Muscle of leg (tissue), 11 donors: ENCODE measurements around the gene SORT1. TPM values are rescaled to one million over a fixed set of nuclear protein-coding genes. Genes with fewer than 3 reads are reported as not detected.

ENCODE experiments used
- DNase-seq: peaks from one replicate; pipeline ENCODE4 v3.0.0; 2013
- H3K27ac ChIP-seq: one replicate; pipeline ENCODE4 v1.5.1; 2013; ENCODE audit warnings: mild to moderate bottlenecking, low read length, control low read depth
- H3K27me3 ChIP-seq: one replicate; pipeline ENCODE4 v1.6.1; 2013; ENCODE audit warnings: low read length; ENCODE audit not compliant: control insufficient read depth, insufficient read depth
- H3K36me3 ChIP-seq: one replicate; pipeline ENCODE4 v1.6.1; 2013; ENCODE audit warnings: low read length; ENCODE audit not compliant: control insufficient read depth, insufficient read depth
- H3K4me1 ChIP-seq: one replicate; pipeline ENCODE4 v1.6.1; 2013; ENCODE audit warnings: low read length; ENCODE audit not compliant: control insufficient read depth, insufficient read depth
- H3K4me3 ChIP-seq: one replicate; pipeline ENCODE4 v1.5.1; 2013; ENCODE audit warnings: low read length, control low read depth
- H3K9me3 ChIP-seq: replicated peaks from 2 replicates; pipeline ENCODE4 v1.6.1; 2013; ENCODE audit warnings: low read depth, low read length; ENCODE audit not compliant: control insufficient read depth
- WGBS: methylation state at CpG from one replicate; pipeline ENCODE4 v1.1.5; 2013; ENCODE audit warnings: missing lambda C conversion rate; ENCODE audit not compliant: insufficient coverage; 5-methylcytosine and 5-hydroxymethylcytosine counted together
- polyA plus RNA-seq, 8 donors: library from polyadenylated mRNA; unstranded; fragments of 120-200 nt; gene quantifications; one replicate each; pipeline versions ENCODE4 v1.2.1 to v1.2.3, GENCODE V29; 2013; ENCODE audit warnings: inconsistent platforms in 1 of 8, low replicate concordance in 1 of 8; ENCODE audit not compliant: insufficient read length in 8 of 8, insufficient read depth in 1 of 8
- total RNA-seq: library from RNA; stranded (reverse); fragments of 120-200 nt; gene quantifications from one replicate; pipeline ENCODE4 v1.2.4, GENCODE V29; 2013

The SORT1 gene
- total and polyA plus RNA-seq, 9 donors, result 11.6 to 32.1 (median 24.5) TPM

- H3K27me3 ChIP-seq, result no peaks in the 10 kb centered on the region
- no peak for DNase-seq
- no peak overlapping the region for H3K27ac ChIP-seq
- no CpG with 5 or more reads among the region's 6 CpGs for WGBS
- peaks cover 11% of the 10 kb centered on the region for H3K36me3 ChIP-seq
- no peaks in the 10 kb centered on the region for H3K9me3 ChIP-seq
- peaks cover 11% of the 10 kb centered on the region for H3K4me1 ChIP-seq
- no peak overlapping the region for H3K4me3 ChIP-seq
These were observed 28.5 kb downstream of the SORT1 start for GRCh38 chr1:109369167-109369746.

GRCh38 chr1:109368464-109368863 lies 29.3 kb downstream of the SORT1 start:
- Histone ChIP-seq H3K9me3 (no peaks in the 10 kb centered on the region), H3K36me3 (peaks cover 11% of the 10 kb centered on the region), H3K4me1 (peaks cover 11% of the 10 kb centered on the region), H3K27me3 (no peaks in the 10 kb centered on the region), H3K4me3 (no peak overlapping the region), H3K27ac (no peak overlapping the region)
- no CpG with 5 or more reads among the region's 1 CpG for WGBS
- no peak for DNase-seq

GRCh38 chr1:109367626-109368025 lies 30.1 kb downstream of the SORT1 start:
- no CpG with 5 or more reads among the region's 3 CpGs for WGBS
- no peak overlapping the region for H3K4me3 ChIP-seq
- no peaks in the 10 kb centered on the region for H3K27me3 ChIP-seq
- no peaks in the 10 kb centered on the region for H3K9me3 ChIP-seq
- H3K36me3 ChIP-seq, result peaks cover 11% of the 10 kb centered on the region
- no peak for DNase-seq
- peaks cover 7% of the 10 kb centered on the region for H3K4me1 ChIP-seq
- H3K27ac ChIP-seq, result no peak overlapping the region

- Histone ChIP-seq H3K27me3 (no peaks in the 10 kb centered on the region), H3K9me3 (no peaks in the 10 kb centered on the region), H3K36me3 (peaks cover 11% of the 10 kb centered on the region), H3K4me1 (peaks cover 5% of the 10 kb centered on the region), H3K27ac (no peak overlapping the region), H3K4me3 (no peak overlapping the region)
- no peak for DNase-seq
- no CpG with 5 or more reads among the region's 2 CpGs for WGBS
These were observed 32.0 kb downstream of the SORT1 start for GRCh38 chr1:109365642-109366204.

GRCh38 chr1:109361649-109362048 lies 36.1 kb downstream of the SORT1 start:
- Histone ChIP-seq H3K27me3 (no peaks in the 10 kb centered on the region), H3K9me3 (no peaks in the 10 kb centered on the region), H3K36me3 (peaks cover 6% of the 10 kb centered on the region), H3K4me1 (peaks cover 2% of the 10 kb centered on the region), H3K4me3 (no peak overlapping the region), H3K27ac (no peak overlapping the region)
- DNase-seq, result no peak
- WGBS, result no CpG with 5 or more reads among the region's 1 CpG

- Histone ChIP-seq H3K9me3 (no peaks in the 10 kb centered on the region), H3K27ac (no peak overlapping the region), H3K4me3 (no peak overlapping the region), H3K4me1 (peaks cover 2% of the 10 kb centered on the region), H3K27me3 (no peaks in the 10 kb centered on the region), H3K36me3 (peaks cover 3% of the 10 kb centered on the region)
- DNase-seq, result peak; percentile 37
- 60% methylated on average over 1 of the region's 2 CpGs for WGBS
These were observed 36.6 kb downstream of the SORT1 start for GRCh38 chr1:109361069-109361468.

GRCh38 chr1:109357616-109358015 lies 40.1 kb downstream of the SORT1 start:
- DNase-seq, result peak; percentile 23
- peaks cover 5% of the 10 kb centered on the region for H3K36me3 ChIP-seq
- H3K27ac ChIP-seq, result no peak overlapping the region
- 88% methylated on average over 1 of the region's 1 CpG for WGBS
- no peaks in the 10 kb centered on the region for H3K9me3 ChIP-seq
- no peaks in the 10 kb centered on the region for H3K4me1 ChIP-seq
- H3K4me3 ChIP-seq, result no peak overlapping the region
- no peaks in the 10 kb centered on the region for H3K27me3 ChIP-seq

GRCh38 chr1:109356915-109357314 lies 40.8 kb downstream of the SORT1 start:
- H3K4me1 ChIP-seq, result no peaks in the 10 kb centered on the region
- no peak overlapping the region for H3K4me3 ChIP-seq
- no peak overlapping the region for H3K27ac ChIP-seq
- no peaks in the 10 kb centered on the region for H3K9me3 ChIP-seq
- no CpG with 5 or more reads among the region's 1 CpG for WGBS
- no peaks in the 10 kb centered on the region for H3K27me3 ChIP-seq
- DNase-seq, result no peak
- peaks cover 9% of the 10 kb centered on the region for H3K36me3 ChIP-seq

- Histone ChIP-seq H3K27ac (no peak overlapping the region), H3K4me3 (no peak overlapping the region), H3K27me3 (no peaks in the 10 kb centered on the region), H3K9me3 (no peaks in the 10 kb centered on the region), H3K4me1 (no peaks in the 10 kb centered on the region), H3K36me3 (peaks cover 12% of the 10 kb centered on the region)
- DNase-seq, result no peak
- no CpG with 5 or more reads among the region's 1 CpG for WGBS
These were observed 41.2 kb downstream of the SORT1 start for GRCh38 chr1:109356505-109356904.

GRCh38 chr1:109354929-109355328 lies 42.8 kb downstream of the SORT1 start:
- no peaks in the 10 kb centered on the region for H3K27me3 ChIP-seq
- H3K36me3 ChIP-seq, result peaks cover 26% of the 10 kb centered on the region
- no peak overlapping the region for H3K4me3 ChIP-seq
- H3K4me1 ChIP-seq, result no peaks in the 10 kb centered on the region
- DNase-seq, result no peak
- no peak overlapping the region for H3K27ac ChIP-seq
- WGBS, result no CpG with 5 or more reads among the region's 3 CpGs
- no peaks in the 10 kb centered on the region for H3K9me3 ChIP-seq

GRCh38 chr1:109351457-109351856 lies 46.3 kb downstream of the SORT1 start:
- no peak for DNase-seq
- Histone ChIP-seq H3K9me3 (no peaks in the 10 kb centered on the region), H3K4me1 (no peaks in the 10 kb centered on the region), H3K27ac (no peak overlapping the region), H3K27me3 (no peaks in the 10 kb centered on the region), H3K4me3 (no peak overlapping the region), H3K36me3 (peaks cover 32% of the 10 kb centered on the region)
- WGBS, result 78% methylated on average over 5 of the region's 5 CpGs
